IPS-18a (cell line): ENCODE results near the gene DMXL1.

Experiments used
- H3K27ac ChIP-seq: one replicate; pipeline ENCODE4 v1.5.1; 2013; ENCODE audit warnings: low read length
- H3K27me3 ChIP-seq: one replicate; pipeline ENCODE4 v1.6.1; 2013; ENCODE audit warnings: mild to moderate bottlenecking, low read length; ENCODE audit not compliant: control insufficient read depth, insufficient read depth
- H3K36me3 ChIP-seq: one replicate; pipeline ENCODE4 v1.6.1; 2013; ENCODE audit warnings: low read depth, low read length; ENCODE audit not compliant: control insufficient read depth
- H3K4me1 ChIP-seq: one replicate; pipeline ENCODE4 v1.6.1; 2013; ENCODE audit warnings: low read depth, low read length; ENCODE audit not compliant: control insufficient read depth
- H3K4me3 ChIP-seq: one replicate; pipeline ENCODE4 v1.5.1; 2013; ENCODE audit warnings: low read length
- H3K9ac ChIP-seq: one replicate; pipeline ENCODE4 v1.6.1; 2013; ENCODE audit warnings: mild to moderate bottlenecking, low read length, moderate library complexity
- H3K9me3 ChIP-seq: one replicate; pipeline ENCODE4 v1.6.1; 2013; ENCODE audit warnings: low read depth, low read length; ENCODE audit not compliant: control insufficient read depth

Gene DMXL1

GRCh38 chr5:119275146-119275545 is 204.3 kb downstream of the DMXL1 start:
- H3K9ac ChIP-seq = no peak overlapping the region
- H3K9me3 ChIP-seq = no peaks in the 10 kb centered on the region
- H3K27ac ChIP-seq = no peak overlapping the region
- no peaks in the 10 kb centered on the region for H3K27me3 ChIP-seq
- no peak overlapping the region for H3K4me3 ChIP-seq
- no peaks in the 10 kb centered on the region for H3K36me3 ChIP-seq
- H3K4me1 ChIP-seq = no peaks in the 10 kb centered on the region

GRCh38 chr5:119275601-119276173 is 204.8 kb downstream of the DMXL1 start:
- no peaks in the 10 kb centered on the region for H3K4me1 ChIP-seq
- no peaks in the 10 kb centered on the region for H3K9me3 ChIP-seq
- no peak overlapping the region for H3K4me3 ChIP-seq
- no peaks in the 10 kb centered on the region for H3K36me3 ChIP-seq
- H3K27ac ChIP-seq = no peak overlapping the region
- H3K27me3 ChIP-seq = no peaks in the 10 kb centered on the region
- no peak overlapping the region for H3K9ac ChIP-seq

- Histone ChIP-seq H3K9ac (no peak overlapping the region), H3K27ac (no peak overlapping the region), H3K4me1 (no peaks in the 10 kb centered on the region), H3K36me3 (no peaks in the 10 kb centered on the region), H3K27me3 (no peaks in the 10 kb centered on the region), H3K4me3 (no peak overlapping the region), H3K9me3 (no peaks in the 10 kb centered on the region)
Measured at GRCh38 chr5:119276978-119277377, 206.1 kb downstream of the DMXL1 start.

GRCh38 chr5:119279093-119279492 is 208.2 kb downstream of the DMXL1 start:
- Histone ChIP-seq H3K4me1 (no peaks in the 10 kb centered on the region), H3K9ac (no peak overlapping the region)

GRCh38 chr5:119280380-119280779 is 209.5 kb downstream of the DMXL1 start:
- Histone ChIP-seq H3K27me3 (no peaks in the 10 kb centered on the region), H3K4me1 (no peaks in the 10 kb centered on the region), H3K27ac (no peak overlapping the region), H3K9ac (no peak overlapping the region), H3K36me3 (no peaks in the 10 kb centered on the region), H3K9me3 (no peaks in the 10 kb centered on the region), H3K4me3 (no peak overlapping the region)

More at GRCh38 chr5:119279093-119279492, 208.2 kb downstream of the DMXL1 start:
- no peak overlapping the region for H3K27ac ChIP-seq
- no peaks in the 10 kb centered on the region for H3K27me3 ChIP-seq
- H3K36me3 ChIP-seq = no peaks in the 10 kb centered on the region
- H3K4me3 ChIP-seq = no peak overlapping the region
- no peaks in the 10 kb centered on the region for H3K9me3 ChIP-seq

- no peak overlapping the region for H3K27ac ChIP-seq
- no peak overlapping the region for H3K4me3 ChIP-seq
- no peaks in the 10 kb centered on the region for H3K36me3 ChIP-seq
- no peaks in the 10 kb centered on the region for H3K9me3 ChIP-seq
- no peaks in the 10 kb centered on the region for H3K4me1 ChIP-seq
- no peaks in the 10 kb centered on the region for H3K27me3 ChIP-seq
- no peak overlapping the region for H3K9ac ChIP-seq
Measured at GRCh38 chr5:119282628-119283027, 211.7 kb downstream of the DMXL1 start.

GRCh38 chr5:119284031-119284430 is 213.1 kb downstream of the DMXL1 start:
- Histone ChIP-seq H3K36me3 (no peaks in the 10 kb centered on the region), H3K4me3 (no peak overlapping the region), H3K4me1 (no peaks in the 10 kb centered on the region), H3K9me3 (no peaks in the 10 kb centered on the region), H3K27me3 (no peaks in the 10 kb centered on the region), H3K27ac (no peak overlapping the region), H3K9ac (no peak overlapping the region)

GRCh38 chr5:119285070-119285916 is 214.4 kb downstream of the DMXL1 start:
- peaks cover 4% of the 10 kb centered on the region for H3K4me1 ChIP-seq
- H3K9ac ChIP-seq = no peak overlapping the region

GRCh38 chr5:119286511-119287488 is 215.9 kb downstream of the DMXL1 start:
- Histone ChIP-seq H3K9ac (no peak overlapping the region), H3K9me3 (no peaks in the 10 kb centered on the region), H3K4me3 (no peak overlapping the region), H3K27ac (no peak overlapping the region), H3K27me3 (no peaks in the 10 kb centered on the region), H3K4me1 (peaks cover 19% of the 10 kb centered on the region), H3K36me3 (no peaks in the 10 kb centered on the region)

More at GRCh38 chr5:119285070-119285916, 214.4 kb downstream of the DMXL1 start:
- Histone ChIP-seq H3K27ac (no peak overlapping the region), H3K36me3 (no peaks in the 10 kb centered on the region), H3K4me3 (no peak overlapping the region), H3K27me3 (no peaks in the 10 kb centered on the region), H3K9me3 (no peaks in the 10 kb centered on the region)

GRCh38 chr5:119287547-119288111 is 216.7 kb downstream of the DMXL1 start:
- H3K36me3 ChIP-seq = no peaks in the 10 kb centered on the region
- no peak overlapping the region for H3K4me3 ChIP-seq
- H3K9me3 ChIP-seq = no peaks in the 10 kb centered on the region
- H3K9ac ChIP-seq = no peak overlapping the region
- no peak overlapping the region for H3K27ac ChIP-seq
- no peaks in the 10 kb centered on the region for H3K27me3 ChIP-seq
- peaks cover 19% of the 10 kb centered on the region for H3K4me1 ChIP-seq
